OCI-LY3 (cell line): ENCODE results near the gene FAM3A.
"Not testable (repeated sequence)": the region's sequence is repeated elsewhere in the genome, so short reads cannot be mapped to it uniquely, and the experiment has no call there.

Experiments used
- CTCF ChIP-seq: fragments of 200-600, 300-600 bp; sonication (generic); IDR thresholded peaks from 2 replicates; pipeline ENCODE4 v1.5.1; 2014; ENCODE audit warnings: antibody characterized with exemption, low read length, low read depth
- EZH2phosphoT487 ChIP-seq: fragments of 200-600 bp; shearing (Covaris generic); IDR thresholded peaks from 2 replicates; pipeline ENCODE4 v1.6.1; 2018; ENCODE audit warnings: antibody characterized with exemption, mixed run types, low read depth

GRCh38 chrX:154501423-154501822 is 14.6 kb downstream of the FAM3A start:
- TF ChIP-seq CTCF, EZH2phosphoT487: not testable (repeated sequence)
